GM21526 (cell line): ENCODE measurements around the gene ZNF407.
A peak's percentile ranks its signal among the peaks of the same experiment; 100 is the strongest.

Experiments
- ATAC-seq: cut with Tn5 transposase; IDR thresholded peaks from one replicate; pipeline ENCODE4 v1.9.1; 2021; ENCODE audit warnings: moderate library complexity; ENCODE audit not compliant: unreplicated experiment, low FRiP score

Gene ZNF407

GRCh38 chr18:74990563-74991081, 393.0 kb downstream of the ZNF407 start:
- ATAC-seq, result no peak

GRCh38 chr18:74994502-74995418, 397.1 kb downstream of the ZNF407 start:
- peak; percentile 87 for ATAC-seq

GRCh38 chr18:74995419-74995736, 397.7 kb downstream of the ZNF407 start:
- ATAC-seq, result no peak

GRCh38 chr18:74996055-74996454, 398.4 kb downstream of the ZNF407 start:
- no peak for ATAC-seq

DNA sequence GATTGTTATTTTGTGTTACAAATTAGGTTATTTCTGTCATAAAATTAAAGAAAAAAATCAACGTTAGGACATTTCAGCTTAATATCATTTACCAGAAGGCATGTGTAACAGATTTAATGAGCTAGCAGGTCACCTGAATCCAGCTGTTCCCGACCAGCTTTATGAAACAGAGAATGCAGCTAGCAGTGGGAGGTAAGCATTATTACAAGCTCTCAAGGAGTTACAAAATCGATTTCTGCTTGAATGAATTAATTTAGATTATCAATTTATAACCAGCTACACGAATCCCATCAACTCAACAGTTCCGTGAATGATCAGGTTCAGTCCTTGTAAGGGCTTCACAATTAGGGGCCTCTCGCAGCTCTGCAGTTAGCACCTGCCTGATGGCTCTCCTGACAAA, 399.3 kb downstream of the ZNF407 start:
- no peak for ATAC-seq

DNA sequence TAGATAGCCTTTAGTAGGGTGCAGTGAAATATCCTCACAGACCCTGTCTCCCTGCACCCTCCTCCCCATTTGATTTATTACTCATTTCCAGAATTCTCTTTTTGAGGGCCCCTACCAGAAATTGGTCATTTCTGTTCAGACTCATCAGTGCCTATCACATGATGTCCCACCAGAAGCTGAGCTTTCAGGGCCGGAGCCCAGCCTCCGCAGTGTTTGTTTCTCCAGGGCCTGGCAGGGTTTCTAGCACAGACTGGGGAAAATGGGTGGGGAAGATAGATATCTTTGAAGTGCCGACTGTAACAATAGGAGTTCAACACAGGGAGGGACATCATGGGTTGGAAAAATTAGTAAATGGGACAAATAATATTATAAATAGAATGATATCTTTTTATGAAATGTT, 403.2 kb downstream of the ZNF407 start:
- ATAC-seq, result no peak

DNA sequence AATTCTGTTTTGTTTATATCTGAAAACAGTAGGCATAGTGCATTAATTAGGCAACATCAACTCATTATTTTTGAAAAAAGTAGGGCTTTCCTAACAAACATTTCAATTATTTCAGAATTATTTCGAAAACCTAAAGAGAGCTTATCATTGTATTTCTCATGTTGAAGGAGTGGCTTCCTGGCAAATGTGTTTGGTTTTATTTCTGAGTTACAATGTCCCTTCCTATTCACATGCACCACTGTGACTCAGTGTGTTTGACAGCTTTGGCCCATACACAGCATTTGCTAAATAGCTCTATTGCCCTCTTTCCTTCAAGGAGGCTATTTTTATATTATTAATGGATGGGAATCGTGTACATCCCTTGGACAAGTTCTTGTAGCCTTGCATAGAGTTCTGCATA, 405.4 kb downstream of the ZNF407 start:
- no peak for ATAC-seq

- ATAC-seq, result no peak
Observed at GRCh38 chr18:75003764-75004690, 406.4 kb downstream of the ZNF407 start.

DNA sequence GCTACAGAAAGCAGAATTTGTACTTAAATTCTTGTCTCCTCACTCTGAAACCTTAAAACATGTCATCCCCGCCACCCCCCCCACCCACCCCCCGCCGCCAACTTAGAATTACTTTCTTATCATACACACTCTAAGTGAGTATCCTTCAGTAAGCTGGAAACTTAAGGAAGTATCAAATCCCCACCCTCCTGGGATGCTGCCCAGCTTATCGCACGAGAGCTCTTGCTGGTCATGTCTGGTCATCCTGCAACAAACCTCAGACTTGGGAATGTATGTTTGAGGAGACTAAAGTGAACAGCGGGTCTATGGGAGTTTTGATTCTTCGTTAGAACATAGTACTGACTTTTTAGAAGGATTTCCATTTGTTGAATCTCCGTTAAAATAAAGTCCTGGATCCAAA, 408.0 kb downstream of the ZNF407 start:
- no peak for ATAC-seq

DNA sequence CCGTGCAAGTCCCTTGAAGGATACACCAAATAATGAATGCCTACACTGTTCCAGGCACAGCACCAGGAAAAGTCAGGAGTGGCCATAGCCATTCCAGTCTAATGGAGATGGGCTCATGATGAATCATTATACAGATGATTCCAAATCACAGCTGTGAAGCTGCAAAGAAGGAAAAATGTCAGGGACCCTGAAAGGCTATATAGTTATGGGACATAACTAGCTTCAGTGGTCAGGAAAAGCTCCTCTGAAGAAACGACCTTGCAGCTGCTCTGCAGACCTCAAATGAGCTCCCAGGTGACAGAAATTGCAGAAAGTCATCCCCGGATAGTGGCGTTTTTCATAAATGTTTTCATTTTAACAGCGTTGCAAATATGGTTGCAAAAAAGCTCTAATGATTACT, 410.5 kb downstream of the ZNF407 start:
- no peak for ATAC-seq

GRCh38 chr18:75009296-75009695, 411.6 kb downstream of the ZNF407 start:
- no peak for ATAC-seq

DNA sequence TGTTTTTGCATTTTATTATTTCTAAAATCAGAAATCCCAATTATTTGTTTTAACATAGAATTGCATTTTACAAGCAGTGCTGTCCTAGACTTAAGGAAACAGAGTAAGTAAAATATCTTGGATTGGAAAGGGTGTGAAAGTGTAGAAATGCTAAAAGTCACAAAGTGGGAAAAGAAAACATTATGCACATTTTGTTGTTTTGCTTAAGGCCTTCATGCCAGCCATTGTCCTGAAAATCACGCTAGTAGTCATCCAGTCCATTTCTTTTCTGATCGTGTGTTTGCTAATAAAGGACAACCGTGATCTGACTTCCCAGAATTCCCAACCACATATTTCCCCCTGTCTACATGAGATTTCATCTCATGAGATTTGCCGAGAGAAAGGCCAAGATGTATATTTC, 412.2 kb downstream of the ZNF407 start:
- ATAC-seq, result no peak

DNA sequence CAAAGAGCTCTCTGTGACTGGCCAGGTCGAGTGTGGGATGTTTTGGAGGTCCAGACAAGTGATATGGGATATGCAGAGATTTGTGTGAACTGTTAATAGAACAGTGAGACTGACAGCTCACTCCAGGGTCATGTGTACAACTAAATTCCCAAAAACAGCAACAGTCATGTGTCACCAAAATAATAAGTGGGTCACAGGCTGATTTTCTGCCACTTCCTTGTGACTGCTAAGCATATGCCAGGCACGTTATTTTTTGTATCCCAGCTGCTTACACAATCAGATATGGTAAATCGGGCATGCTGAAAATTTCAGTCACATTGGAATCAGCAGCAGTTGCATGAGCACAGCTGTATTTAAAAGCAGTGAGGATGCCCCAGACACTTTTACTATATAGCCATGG, 412.6 kb downstream of the ZNF407 start:
- ATAC-seq, result no peak

- ATAC-seq, result no peak
Observed at GRCh38 chr18:75010689-75011088, 413.0 kb downstream of the ZNF407 start.

- ATAC-seq, result peak; percentile 83
Observed at GRCh38 chr18:75016025-75016717, 418.5 kb downstream of the ZNF407 start.

DNA sequence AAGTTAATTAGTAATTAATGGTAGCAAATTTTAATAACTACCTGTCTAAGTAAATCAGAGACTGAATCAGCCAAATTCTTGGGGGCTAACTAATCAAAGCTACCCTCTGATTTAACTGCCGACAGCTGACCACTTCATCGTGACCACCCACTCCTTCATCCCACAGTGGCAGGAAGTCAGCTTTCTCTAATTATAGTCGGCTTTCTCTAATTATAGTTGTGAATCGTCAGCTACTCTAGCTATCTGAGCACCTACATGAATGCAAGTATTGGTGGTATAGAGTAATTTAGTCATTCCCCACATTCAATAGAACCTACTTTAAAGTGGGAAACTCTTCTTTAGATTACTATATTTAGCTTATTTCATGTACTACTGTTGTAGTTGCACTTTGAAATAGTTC, 425.8 kb downstream of the ZNF407 start:
- peak; percentile 64 for ATAC-seq

- ATAC-seq, result no peak
Observed at GRCh38 chr18:75024871-75025270, 427.2 kb downstream of the ZNF407 start.

GRCh38 chr18:75025573-75025972, 427.9 kb downstream of the ZNF407 start:
- ATAC-seq, result no peak

- no peak for ATAC-seq
Observed at GRCh38 chr18:75029481-75029880, 431.8 kb downstream of the ZNF407 start.

GRCh38 chr18:75031717-75032317, 434.1 kb downstream of the ZNF407 start:
- no peak for ATAC-seq
